NCI-H2029 (cell line): Measurements from ENCODE around the gene ZNF573.
A peak's percentile ranks its signal among the peaks of the same experiment; 100 is the strongest.
"Not testable (repeated sequence)": the region's sequence is repeated elsewhere in the genome, so short reads cannot be mapped to it uniquely, and the experiment has no call there.

ENCODE experiments used
- DNase-seq: peaks from one replicate; lab custom pipeline; 2025; lab: John Stamatoyannopoulos, UW

ZNF573 gene

DNA sequence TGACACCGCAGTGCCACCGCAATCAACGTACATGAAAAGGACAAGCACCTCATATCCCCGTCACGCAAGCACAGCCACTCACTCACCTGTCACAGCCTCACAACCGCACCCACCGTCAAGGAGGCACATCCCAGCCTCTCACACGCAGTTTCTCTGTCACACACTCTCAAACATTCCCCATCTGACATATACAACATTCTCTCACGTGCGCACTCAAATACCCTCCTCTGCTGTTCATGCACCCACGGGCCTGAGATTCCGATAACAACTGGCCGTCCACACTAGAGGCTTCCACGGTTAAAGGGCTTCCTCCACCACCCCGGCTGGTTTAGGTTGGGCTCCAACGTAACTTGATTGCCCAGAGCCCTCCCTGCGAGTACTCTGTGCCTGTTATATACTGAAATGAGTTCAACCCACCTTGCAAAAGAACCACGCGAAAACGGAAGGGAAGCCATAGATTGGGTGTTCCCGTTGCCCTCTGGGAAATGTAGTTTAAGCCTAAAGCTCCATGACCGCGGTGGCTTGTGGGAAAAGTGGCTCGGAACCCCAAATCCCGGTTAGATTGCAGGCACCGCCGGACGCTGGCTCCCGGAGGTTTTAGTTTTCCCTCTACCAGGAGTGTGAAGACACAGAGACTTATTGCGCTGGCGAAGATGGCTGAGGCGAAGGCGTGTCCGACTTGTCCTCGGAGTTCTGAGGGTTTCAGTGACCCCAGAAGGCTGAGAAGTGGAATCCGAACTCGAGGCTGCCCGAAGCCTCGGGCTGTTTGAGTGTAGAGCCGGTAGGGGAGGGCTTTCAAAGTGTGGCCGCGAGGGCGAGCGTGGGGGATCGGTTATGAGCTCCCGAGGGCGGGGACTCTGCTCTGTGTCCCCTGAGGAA is at the start of gene ZNF573:
Gene ZNF573 (minus strand): TSS at position 460 of the 879 bp plus-strand sequence. CDS start 5,857 bp downstream, outside the sequence.
- peak; percentile 76 for DNase-seq

DNA sequence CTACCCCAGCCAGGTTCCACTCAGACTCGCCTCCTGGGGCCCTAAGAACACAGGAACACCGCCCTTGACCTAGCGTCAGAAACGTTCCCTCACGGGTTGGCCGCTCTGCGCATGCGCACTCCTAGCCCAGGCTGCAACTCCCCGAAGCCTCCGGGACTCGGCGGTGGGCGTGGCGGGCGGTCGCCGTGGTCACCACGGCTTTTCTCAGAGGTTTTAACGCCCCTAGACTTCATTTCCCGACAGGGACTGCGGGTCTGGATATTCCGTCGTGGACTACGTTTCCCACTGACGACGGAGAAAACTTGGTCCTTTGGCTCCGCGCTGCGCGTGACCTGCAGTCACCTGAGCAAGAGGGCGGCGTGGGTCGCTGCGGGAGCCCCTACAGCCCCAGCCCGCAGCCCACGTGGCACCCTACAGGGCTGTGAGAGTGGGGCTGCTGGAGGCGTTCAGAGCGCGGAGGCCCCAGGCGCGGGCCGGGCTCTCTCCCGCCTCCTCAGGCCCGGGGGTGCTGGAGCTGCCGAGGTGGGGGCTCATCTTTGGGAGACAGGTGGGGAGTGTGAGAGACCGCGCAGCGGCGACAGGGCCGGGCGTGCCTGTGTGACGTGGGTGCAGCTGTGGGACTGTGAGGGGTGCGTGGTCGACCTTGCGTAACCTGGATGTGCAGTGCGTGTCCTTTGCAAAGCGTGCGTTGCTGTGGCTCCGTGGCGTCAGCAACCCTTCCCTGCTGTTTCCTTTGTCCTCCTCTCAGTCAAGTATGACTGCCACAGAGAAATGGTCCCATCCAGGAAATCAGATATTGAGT is 38.0 kb upstream of the ZNF573 start:
- peak; percentile 48 for DNase-seq

DNA sequence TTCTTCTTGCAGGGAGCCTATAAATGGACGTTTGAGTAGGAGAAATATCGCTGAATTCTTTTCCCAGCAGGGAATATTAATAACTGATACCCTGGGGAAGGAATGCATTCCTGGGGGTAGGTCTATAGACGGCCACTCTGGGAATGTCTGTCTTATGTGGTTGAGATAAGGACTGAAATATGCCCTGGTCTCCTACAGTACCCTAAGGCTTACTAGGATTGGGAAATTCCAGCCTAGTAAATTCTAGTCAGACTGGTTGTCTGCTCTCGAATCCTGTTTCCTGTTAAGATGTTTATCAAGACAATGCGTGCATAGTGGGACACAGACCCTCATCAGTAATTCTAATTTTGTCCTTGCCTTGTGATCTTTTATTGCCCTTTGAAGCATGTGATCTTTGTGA is 36.2 kb upstream of the ZNF573 start:
- not testable (repeated sequence) for DNase-seq

DNA sequence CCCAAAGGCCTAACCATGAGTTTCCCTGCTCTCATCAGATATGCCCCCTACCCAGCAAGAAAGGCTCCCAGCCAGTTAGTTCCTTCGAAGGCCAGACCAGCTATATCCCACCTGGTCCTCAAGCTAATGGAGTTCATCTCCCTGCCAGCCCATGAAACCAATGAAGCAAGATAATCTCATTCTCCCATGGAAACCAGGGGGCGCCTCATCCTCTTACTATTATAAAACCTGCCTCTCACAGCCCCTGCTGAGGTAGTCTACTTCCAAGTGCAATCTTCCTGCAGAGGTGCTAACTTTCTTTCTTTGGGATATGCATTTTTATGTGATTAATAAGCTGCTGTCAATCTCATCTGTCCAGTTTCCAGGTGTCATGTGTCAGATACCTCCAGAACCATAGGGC is 34.0 kb upstream of the ZNF573 start:
- no peak for DNase-seq

DNA sequence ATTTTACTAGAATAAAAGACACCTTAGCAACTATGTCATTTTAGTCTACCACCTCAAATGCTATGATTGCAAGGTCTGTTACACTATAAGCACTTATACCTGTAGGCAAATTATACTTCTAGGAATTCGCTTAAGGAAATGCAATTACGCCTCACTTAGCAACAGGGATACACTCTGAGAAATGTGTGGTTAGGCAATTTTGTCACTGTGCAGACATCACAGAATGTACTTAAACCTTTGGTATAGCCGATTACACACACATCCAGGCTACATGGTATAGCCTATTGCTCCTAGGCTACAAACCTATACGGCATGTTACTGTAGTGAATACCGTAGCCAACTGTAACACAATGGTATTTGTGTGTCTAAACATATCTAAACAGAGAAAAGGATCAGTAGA is 30.0 kb upstream of the ZNF573 start:
- DNase-seq = no peak

DNA sequence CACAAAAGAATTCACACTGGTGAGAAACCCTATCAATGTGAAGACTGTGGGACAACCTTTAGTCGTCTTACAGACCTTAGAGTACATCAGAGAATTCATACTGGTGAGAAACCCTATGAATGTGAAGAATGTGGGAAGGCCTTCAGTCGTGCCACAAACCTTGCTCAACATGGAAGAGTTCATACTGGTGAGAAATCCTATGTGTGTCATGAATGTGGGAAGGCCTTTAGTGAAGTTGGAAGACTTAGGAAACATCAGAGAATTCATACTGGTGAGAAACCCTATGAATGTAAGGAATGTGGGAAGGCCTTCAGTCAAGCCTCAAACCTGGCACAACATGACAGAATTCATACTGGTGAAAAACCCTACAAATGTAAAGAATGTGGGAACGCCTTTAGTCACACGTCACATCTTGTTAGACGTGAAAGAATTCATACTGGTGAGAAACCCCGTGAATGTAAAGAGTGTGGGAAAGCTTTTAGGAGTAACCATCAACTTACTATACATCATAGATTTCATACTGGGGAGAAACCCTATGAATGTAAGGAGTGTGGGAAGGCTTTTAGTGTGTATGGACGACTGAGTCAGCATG is 24.0 kb upstream of the ZNF573 start:
- DNase-seq = no peak

DNA sequence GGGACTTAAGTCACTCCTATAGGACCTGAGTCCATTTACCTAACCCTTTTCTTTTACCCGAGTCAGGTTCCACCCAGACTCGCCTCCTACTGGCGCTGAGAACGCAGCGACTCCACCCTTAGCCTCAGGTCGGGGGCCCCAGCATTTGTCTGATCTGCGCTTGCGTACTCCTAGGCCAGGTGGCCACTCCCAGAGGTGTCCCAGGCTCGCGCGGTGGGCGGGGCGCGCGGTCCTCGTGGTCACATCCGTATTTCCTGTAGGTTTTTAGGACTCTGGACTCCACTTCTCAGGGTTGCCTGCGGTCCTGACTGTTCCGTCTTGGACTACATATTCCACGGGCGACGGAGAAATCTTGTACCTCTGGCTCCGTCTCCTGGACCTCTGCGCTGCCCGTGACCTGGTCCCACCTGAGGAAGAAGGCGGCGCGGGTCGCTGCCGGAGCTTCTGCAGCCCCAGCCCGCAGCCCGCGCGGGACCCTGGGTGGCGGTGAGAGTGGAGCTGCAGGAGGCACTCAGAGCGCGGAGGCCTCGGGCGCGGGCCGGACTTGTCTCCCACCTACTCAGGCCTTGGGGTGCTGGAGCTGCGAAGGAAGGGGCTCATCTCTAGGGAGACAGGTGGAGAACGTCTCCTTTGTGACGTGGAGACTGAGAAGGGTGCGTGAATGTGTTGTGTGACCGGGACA is 11.0 kb upstream of the ZNF573 start:
- DNase-seq = no peak

DNA sequence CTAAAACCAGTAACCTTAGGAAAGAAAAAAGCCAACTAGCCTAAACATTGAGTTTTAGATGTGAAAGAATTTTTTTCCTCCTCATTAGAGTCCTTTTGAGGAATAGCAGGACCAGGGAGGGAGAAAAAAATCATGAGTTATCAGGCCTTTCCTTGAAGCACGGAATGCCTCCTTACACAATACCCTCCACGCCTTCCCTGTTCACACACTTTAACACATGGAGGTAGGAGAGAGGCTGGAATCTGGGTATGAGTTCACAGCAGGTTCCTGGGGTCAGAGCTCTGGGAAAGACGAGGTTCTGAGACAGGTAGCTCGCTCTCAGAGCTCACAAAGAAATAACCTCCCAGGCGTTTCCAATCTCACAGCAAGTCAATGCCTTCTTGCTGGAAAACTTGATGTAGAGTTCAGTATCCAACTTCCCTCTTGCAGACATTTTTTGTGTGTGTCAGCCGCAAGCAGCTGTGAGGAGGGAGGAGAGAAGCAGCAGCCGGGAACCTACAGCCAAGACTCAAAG is 716 bp downstream of the ZNF573 start:
- no peak for DNase-seq

DNA sequence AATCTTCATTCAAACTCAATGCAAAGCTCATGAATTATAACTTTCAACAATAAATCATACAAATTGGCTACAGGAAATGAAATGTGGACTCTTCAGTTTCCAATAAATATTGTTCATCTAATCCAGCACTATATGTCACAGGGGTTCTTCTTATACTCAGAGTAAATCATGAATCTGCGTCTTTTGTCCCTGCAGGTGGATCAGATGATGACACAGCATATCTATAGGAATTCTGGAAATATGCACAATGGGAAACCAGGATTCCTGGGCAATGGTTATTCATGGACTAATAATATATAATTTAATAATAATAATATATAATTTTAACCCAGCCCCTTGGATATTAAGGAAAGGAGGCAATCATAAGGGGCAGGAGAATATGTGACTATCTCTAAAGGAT is 8.4 kb downstream of the ZNF573 start:
- DNase-seq = no peak

DNA sequence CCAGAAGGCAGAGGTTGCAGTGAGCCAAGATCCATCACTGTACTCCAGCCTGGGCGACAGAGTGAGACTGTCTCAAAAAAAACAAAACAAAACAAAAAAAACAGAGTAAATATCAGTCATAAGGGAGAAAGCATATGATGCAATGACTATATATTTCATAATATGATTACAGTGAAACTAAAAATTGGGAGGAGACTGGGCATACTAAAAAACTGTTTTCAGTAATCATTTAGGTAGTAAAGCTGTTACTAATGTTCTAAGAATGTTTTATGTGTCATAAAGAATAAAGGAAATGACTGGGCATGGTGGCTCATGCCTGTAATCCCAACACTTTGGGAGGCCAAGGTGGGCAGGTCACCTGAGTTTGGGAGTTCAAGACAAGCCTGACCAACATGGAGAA is 15.9 kb downstream of the ZNF573 start:
- DNase-seq = no peak

DNA sequence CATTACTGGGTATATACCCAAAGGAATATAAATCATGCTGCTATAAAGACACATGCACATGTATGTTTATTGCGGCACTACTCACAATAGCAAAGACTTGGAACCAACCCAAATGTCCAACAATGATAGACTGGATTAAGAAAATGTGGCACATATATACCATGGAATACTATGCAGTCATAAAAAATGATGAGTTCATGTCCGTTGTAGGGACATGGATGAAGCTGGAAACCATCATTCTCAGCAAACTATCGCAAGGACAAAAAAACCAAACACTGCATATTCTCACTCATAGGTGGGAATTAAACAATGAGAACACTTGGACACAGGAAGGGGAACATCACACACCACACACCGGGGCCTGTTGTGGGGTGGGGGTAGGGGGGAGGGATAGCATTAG is 21.7 kb downstream of the ZNF573 start:
- not testable (repeated sequence) for DNase-seq

DNA sequence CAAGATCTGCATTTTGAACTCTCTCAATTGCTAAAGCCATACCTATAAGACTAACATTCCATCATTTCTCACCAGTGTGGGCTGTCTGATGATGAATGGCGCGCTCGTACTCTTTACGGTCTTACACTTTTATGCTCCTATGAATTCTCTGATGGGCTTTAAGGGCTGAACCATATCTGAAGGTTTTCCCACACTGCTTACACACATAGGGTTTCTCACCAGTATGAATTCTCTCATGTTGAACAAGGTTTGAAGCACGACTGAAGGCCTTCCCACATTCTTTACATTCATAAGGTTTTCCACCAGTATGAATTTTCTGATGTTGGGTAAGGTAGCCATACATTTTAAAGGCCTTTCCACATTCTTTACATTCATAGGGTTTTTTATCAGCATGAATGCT is 41.0 kb downstream of the ZNF573 start:
- no peak for DNase-seq

DNA sequence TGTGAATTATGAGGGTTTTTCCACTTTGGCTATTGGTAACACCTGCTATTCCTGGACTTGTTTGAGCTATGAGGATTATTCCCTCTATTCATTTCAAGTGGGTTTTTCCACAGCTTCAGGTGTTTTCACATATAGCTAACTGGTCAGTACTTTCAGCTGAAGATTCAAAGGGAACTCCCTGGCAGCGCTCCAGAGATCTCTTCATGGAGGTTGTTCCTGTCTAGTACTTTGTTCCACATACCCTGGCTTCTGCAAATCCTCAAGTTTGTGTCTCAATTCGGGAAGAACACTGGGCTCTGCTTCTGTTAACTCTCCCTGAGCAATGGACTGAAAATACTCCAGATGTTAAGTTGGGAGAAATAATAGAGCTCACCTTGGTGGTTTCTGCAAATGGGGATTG is 54.2 kb downstream of the ZNF573 start:
- DNase-seq = no peak

DNA sequence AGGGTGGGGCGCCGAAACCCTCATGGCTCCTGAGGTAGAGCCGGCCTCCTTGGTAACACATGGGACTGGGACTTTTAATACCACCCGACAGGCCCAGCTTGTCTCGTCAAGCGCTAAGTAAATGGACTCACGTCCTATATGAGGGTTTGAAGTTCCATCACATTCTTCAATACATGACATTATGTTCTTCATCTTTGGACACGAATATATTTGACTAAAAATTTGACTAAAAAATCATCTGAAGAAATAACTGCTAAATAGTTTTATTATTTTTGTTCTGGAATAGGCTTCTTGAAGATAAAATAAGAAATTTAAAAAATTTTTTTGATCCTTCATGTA is 59.5 kb downstream of the ZNF573 start:
- DNase-seq = no peak

DNA sequence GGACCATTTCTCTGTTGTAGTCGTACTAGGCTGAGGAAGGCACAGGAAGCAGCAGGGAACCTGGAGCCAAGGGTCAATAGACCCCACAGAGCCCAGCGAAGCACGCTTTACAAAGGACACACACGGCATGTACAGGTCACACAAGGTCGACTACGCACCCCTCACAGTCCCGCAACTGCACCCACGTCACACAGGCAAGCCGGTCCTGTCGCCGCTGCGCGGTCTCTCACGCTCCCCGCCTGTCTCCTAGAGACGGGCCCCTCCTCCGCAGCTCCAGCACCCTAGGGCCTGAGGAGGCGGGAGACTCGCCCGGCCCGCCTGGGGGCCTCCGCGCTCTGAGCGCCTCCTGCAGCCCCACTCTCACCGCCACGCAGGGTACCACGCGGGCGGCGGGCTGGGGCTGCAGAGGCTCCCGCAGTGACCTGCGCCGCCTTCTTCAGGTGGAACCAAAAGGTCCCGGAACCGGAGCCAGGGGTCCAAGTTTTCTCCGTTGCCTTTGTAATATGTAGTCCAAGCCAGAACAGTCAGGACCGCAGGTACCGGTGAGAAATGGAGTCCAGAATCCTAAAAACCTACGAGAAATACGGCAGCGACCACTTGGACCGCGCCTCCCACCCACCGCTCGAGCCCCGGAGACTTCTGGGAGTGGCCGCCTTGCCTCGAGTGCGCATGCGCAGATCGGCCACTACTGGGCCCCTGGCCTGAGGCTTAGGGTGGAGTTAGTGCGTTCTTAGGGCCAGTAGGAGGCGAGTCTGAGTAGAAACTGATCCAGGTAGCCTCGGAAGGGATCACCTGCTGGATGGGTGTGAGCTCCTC is 60.1 kb downstream of the ZNF573 start, which contains the start of gene ZNF607:
Gene ZNF607 (minus strand): TSS at position 651 of the 816 bp plus-strand sequence. CDS start 8,143 bp downstream, outside the sequence.
- peak; percentile 93 for DNase-seq

DNA sequence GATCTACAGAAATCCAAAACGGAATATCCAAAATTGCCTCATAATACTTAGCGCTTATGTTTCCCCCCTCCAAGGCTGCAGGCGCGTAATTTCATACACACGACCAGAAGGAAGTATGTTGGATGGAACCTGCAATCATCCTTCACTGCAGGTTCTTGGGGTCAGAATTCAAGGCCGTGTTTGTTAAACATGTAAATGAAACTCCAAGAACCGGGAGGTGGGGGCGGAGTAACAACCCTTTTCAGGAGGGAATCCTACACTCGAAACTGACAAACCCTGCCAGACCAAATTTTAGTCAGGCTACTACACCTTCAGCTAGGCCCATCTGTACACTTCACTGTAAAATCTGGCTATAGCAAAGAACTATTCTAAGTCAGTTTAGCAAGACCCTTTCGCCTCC is 61.1 kb downstream of the ZNF573 start:
- no peak for DNase-seq

DNA sequence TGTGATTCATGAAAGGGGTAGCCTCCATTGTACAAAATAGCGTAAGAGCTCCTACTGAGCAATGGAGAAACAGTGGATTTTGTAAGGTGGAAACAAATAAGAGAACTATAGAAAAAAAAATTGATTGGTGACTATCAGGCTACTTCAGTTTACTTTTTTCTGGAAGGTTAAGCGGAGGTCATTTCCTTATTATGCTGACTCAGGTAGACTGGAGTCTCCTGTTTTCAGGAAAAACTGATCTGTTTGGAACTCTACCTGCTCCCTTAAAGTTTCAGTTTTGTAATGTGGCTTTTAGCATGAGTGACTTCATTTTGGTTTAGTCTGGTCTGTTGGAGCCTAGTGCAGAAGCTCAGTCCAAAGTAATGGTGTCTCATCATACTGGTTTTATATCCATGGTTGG is 63.2 kb downstream of the ZNF573 start:
- DNase-seq = no peak

DNA sequence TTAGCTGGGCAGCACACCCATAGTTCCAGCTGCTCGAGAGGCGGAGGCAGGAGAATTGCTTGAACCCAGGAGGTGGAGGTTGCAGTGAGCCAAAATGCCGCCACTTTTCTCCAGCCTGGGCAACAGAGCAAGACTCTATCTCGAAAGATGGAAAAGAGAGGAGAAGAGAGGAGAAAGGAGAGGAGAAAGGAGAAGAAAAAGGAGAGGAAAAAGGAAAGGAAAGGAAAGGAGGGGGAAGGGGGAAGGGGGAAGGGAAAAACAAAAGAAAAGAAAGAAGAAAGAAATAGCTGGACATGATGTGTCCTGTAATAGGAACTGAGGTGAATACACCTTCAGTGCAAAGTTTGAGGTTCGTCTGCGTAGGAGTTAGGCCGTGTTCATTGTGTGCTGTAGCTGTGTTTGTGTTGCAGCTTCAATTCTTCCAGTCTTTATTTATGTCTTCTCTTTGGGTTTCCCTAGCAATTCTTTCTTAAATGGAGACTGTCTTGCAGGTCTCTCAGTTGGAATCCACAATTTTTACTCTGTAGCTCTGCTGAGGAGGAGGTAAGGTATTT is 73.3 kb downstream of the ZNF573 start:
- DNase-seq = no peak

DNA sequence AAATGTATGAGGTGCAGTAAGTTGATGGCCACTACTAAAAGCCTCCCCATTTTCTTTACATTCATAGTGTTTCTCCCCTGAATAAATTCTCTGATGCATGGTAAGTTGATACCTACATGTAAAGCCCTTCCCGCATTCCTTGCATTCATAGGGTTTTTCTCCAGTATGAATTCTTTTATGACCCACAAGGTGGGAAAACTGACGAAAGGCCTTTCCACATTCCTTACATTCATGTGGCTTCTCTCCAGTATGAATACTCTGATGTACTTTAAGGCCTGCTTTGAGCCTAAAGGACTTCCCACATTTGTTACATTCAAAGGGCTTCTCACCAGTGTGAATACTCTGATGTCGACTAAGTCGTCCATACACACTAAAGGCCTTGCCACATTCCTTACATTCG is 80.3 kb downstream of the ZNF573 start:
- DNase-seq = no peak

DNA sequence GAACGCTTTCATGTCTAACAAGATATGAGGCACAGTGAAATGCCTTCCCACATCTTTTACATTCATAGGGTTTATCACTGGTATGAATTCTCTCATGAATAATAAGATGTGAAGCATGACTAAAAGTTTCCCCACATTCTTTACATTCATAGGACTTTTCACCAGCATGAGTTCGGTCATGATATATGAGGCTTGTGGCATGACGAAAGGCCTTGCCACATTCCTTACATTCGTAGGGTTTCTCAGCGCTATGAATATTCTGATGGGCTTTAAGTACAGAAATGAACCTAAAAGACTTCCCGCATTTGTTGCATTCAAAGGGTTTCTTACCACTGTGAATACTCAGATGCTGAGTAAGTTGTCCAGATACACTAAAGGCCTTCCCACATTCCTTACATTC is 81.2 kb downstream of the ZNF573 start:
- no peak for DNase-seq
